HG03196 (cell line): Measurements from ENCODE around the gene ANKRD23.
"Not testable (repeated sequence)": the region's sequence is repeated elsewhere in the genome, so short reads cannot be mapped to it uniquely, and the experiment has no call there.

Source experiments
- ATAC-seq: cut with Tn5 transposase; IDR thresholded peaks from one replicate; pipeline ENCODE4 v1.9.1; 2021; ENCODE audit not compliant: unreplicated experiment

The ANKRD23 gene

GRCh38 chr2:96819128-96819875 lies 24.5 kb downstream of the ANKRD23 start:
- ATAC-seq: no peak

GRCh38 chr2:96817882-96818281 lies 25.9 kb downstream of the ANKRD23 start:
- ATAC-seq: no peak

GRCh38 chr2:96816836-96817702 lies 26.8 kb downstream of the ANKRD23 start:
- no peak for ATAC-seq

- peak; percentile 76 for ATAC-seq
Observed at GRCh38 chr2:96816127-96816835, 27.5 kb downstream of the ANKRD23 start, which contains the start of gene CNNM3. TSS of gene CNNM3 (plus strand) at chr2:96816268. CDS start at chr2:96816278, 10 bp downstream.

GRCh38 chr2:96815326-96816126 lies 28.3 kb downstream of the ANKRD23 start:
- ATAC-seq: peak; percentile 9

GRCh38 chr2:96813656-96814055 lies 30.2 kb downstream of the ANKRD23 start:
- ATAC-seq: no peak

- no peak for ATAC-seq
Observed at GRCh38 chr2:96811917-96812316, 31.9 kb downstream of the ANKRD23 start.

GRCh38 chr2:96810783-96811192 lies 33.0 kb downstream of the ANKRD23 start:
- ATAC-seq: no peak

- ATAC-seq: no peak
Observed at GRCh38 chr2:96809951-96810782, 33.7 kb downstream of the ANKRD23 start.

GRCh38 chr2:96809216-96809882 lies 34.5 kb downstream of the ANKRD23 start:
- ATAC-seq: no peak

GRCh38 chr2:96808176-96808837 lies 35.5 kb downstream of the ANKRD23 start:
- ATAC-seq: no peak

- no peak for ATAC-seq
Observed at GRCh38 chr2:96807127-96807471, 36.7 kb downstream of the ANKRD23 start.

- peak; percentile 51 for ATAC-seq
Observed at GRCh38 chr2:96806468-96807126, 37.2 kb downstream of the ANKRD23 start.

- ATAC-seq: not testable (repeated sequence)
Observed at GRCh38 chr2:96805946-96806345, 37.9 kb downstream of the ANKRD23 start.

- no peak for ATAC-seq
Observed at GRCh38 chr2:96804986-96805385, 38.8 kb downstream of the ANKRD23 start.

GRCh38 chr2:96802721-96803120 lies 41.1 kb downstream of the ANKRD23 start:
- ATAC-seq: no peak

- no peak for ATAC-seq
Observed at GRCh38 chr2:96801786-96802595, 41.8 kb downstream of the ANKRD23 start.
